ENCODE measurements around the gene CNNM2. TPM values are rescaled to one million over a fixed set of nuclear protein-coding genes. Genes with fewer than 3 reads are reported as not detected.

Gene CNNM2
- total RNA-seq, 3 donors from 2014 or later: 22.6 to 53.2 (median 27.3) TPM

GRCh38 chr10:103098240-103098639 is 180.1 kb downstream of the CNNM2 start:
- DNase-seq (no peak), ATAC-seq (no peak)
- intact Hi-C loops (cut with DNase I, micrococcal nuclease): no loop called here
- H3K4me3 ChIP-seq: no peak overlapping the region
- no peaks in the 10 kb centered on the region for H3K9me3 ChIP-seq
- no peaks in the 10 kb centered on the region for H3K4me1 ChIP-seq (ENCODE audit: low read depth)
- no peaks in the 10 kb centered on the region for H3K36me3 ChIP-seq (ENCODE audit: low read depth)
- TF ChIP-seq CTCF (IDR thresholded peaks at IDR 0.05): no peak

- Histone ChIP-seq H3K9me3 (no peaks in the 10 kb centered on the region), H3K36me3 (ENCODE audit: low read depth) (no peaks in the 10 kb centered on the region), H3K4me1 (ENCODE audit: low read depth) (no peaks in the 10 kb centered on the region), H3K4me3 (no peak overlapping the region)
- no peak for TF ChIP-seq CTCF (IDR thresholded peaks at IDR 0.05)
- intact Hi-C loops (cut with DNase I, micrococcal nuclease): no loop called here
- ATAC-seq (no peak), DNase-seq (no peak)
Observed at GRCh38 chr10:103100620-103101019, 182.5 kb downstream of the CNNM2 start.

GRCh38 chr10:103102195-103102594 is 184.1 kb downstream of the CNNM2 start:
- no peak overlapping the region for H3K4me3 ChIP-seq
- DNase-seq (no peak), ATAC-seq (no peak)
- H3K9me3 ChIP-seq: no peaks in the 10 kb centered on the region
- H3K4me1 ChIP-seq (ENCODE audit: low read depth): no peaks in the 10 kb centered on the region
- intact Hi-C loops (cut with DNase I, micrococcal nuclease): no loop called here
- H3K36me3 ChIP-seq (ENCODE audit: low read depth): no peaks in the 10 kb centered on the region
- no peak for TF ChIP-seq CTCF (IDR thresholded peaks at IDR 0.05)

DNA sequence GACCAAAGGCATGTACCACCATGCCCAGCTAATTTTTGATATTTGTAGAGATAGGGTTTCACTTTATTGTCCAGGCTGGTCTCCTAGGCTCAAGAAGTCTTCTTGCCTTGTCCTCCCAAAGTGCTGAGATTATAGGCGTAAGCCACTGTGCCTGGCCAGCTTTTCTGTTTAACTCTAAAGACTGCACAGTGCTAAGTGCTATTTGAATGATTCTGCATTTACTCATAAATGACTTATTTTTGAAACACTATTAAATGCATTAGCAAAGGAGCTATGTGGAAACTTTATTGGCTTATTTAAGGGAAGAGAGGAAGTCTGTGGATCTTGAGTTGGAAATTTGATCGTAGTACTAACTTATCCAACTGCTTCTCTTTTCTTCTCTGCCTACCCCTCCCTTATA is 185.9 kb downstream of the CNNM2 start:
- Histone ChIP-seq H3K4me1 (ENCODE audit: low read depth) (no peaks in the 10 kb centered on the region), H3K9me3 (no peaks in the 10 kb centered on the region), H3K4me3 (no peak overlapping the region), H3K36me3 (ENCODE audit: low read depth) (no peaks in the 10 kb centered on the region)
- intact Hi-C loops (cut with DNase I, micrococcal nuclease): no loop called here
- TF ChIP-seq CTCF (IDR thresholded peaks at IDR 0.05): no peak
- DNase-seq (no peak), ATAC-seq (no peak)

- intact Hi-C loops (cut with DNase I, micrococcal nuclease): no loop called here
- no peak for DNase-seq
- no peaks in the 10 kb centered on the region for H3K4me1 ChIP-seq (ENCODE audit: low read depth)
- H3K9me3 ChIP-seq: no peaks in the 10 kb centered on the region
- TF ChIP-seq CTCF (IDR thresholded peaks at IDR 0.05): no peak
- no peak overlapping the region for H3K4me3 ChIP-seq
- no peak for ATAC-seq
- H3K36me3 ChIP-seq (ENCODE audit: low read depth): no peaks in the 10 kb centered on the region
Observed at GRCh38 chr10:103104721-103105120, 186.6 kb downstream of the CNNM2 start.

- Histone ChIP-seq H3K4me1 (ENCODE audit: low read depth) (no peaks in the 10 kb centered on the region), H3K9me3 (no peaks in the 10 kb centered on the region), H3K36me3 (ENCODE audit: low read depth) (no peaks in the 10 kb centered on the region), H3K4me3 (no peak overlapping the region)
- DNase-seq: no peak
- intact Hi-C loops (cut with DNase I, micrococcal nuclease): no loop called here
- ATAC-seq: no peak
- TF ChIP-seq CTCF (IDR thresholded peaks at IDR 0.05): no peak
Observed at GRCh38 chr10:103105462-103105861, 187.4 kb downstream of the CNNM2 start.

All from mucosa of descending colon (tissue), 3 donors.